SW 1271 (cell line): ENCODE data around the gene ANKRD36C.
"Not testable (repeated sequence)": the region's sequence is repeated elsewhere in the genome, so short reads cannot be mapped to it uniquely, and the experiment has no call there.

Source experiments
- DNase-seq, 2 experiments: peaks; one replicate each; lab custom pipeline; 2025; lab: John Stamatoyannopoulos, UW

The ANKRD36C gene

DNA sequence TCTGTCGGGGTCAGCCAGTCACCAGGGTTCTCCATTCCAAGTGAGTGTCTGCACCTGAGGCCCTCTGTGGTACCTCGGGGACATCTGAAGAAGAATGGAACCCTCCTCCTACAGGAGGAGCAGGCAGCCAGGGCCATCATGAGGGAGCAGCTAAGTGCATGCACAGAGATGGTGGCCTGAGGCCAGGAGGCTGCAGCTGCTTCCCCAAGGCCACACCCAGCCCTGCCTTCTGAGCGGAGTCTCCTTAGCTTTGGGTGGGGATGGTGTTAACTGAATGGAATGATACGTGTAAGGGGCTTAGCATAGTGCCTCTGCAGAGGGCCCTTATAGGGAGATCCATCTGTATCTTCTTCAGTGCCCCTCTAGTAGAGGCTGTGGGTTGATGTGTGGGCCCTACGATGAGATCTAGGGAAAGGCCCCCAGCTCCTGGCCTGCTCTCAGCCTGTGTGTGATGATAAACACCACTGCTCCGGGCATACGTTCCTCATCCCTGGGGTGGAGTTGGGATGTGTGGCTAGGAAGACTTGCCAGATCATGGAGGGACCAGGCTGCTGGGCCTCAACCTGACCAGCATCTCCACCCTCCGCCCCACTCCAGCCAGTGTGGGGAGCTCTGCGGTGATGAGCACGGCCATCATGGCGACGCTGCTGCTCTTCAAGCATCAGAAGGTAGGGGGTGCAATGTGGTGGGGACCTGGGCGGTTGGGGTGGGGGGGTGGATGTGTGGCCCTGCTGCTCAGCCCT lies 192.3 kb downstream of the ANKRD36C start:
- DNase-seq = not testable (repeated sequence)

GRCh38 chr2:95796249-95797099 lies 195.2 kb downstream of the ANKRD36C start:
- DNase-seq = not testable (repeated sequence)

- not testable (repeated sequence) for DNase-seq
Measured at GRCh38 chr2:95793970-95794369, 197.7 kb downstream of the ANKRD36C start.

- DNase-seq = not testable (repeated sequence)
Measured at GRCh38 chr2:95790180-95790579, 201.4 kb downstream of the ANKRD36C start.

- not testable (repeated sequence) for DNase-seq
Measured at GRCh38 chr2:95789385-95789784, 202.2 kb downstream of the ANKRD36C start.

GRCh38 chr2:95788642-95789041 lies 203.0 kb downstream of the ANKRD36C start:
- DNase-seq = not testable (repeated sequence)
